HepG2 (cell line): ENCODE data around the gene PLA2G2E. TPM values are rescaled to one million over a fixed set of nuclear protein-coding genes. Genes with fewer than 3 reads are reported as not detected.

Experiments used
- ATAC-seq: fragments of 200-7000 bp; cut with Tn5 transposase; 3 replicates; pipeline ENCODE4 v1.9.1; 2020; ENCODE audit warnings: mild to moderate bottlenecking, moderate library complexity
- BruUV-seq: library from RNA; stranded (reverse); fragments of 400-500 nt; replicated peaks from 2 replicates; lab custom pipeline; 2021; lab: Mats Ljungman, UMichigan
- CTCF ChIA-PET: fragments of 300-600 bp; formaldehyde crosslinking; extraction: SDS; loops from one replicate; lab custom pipeline; 2021; ENCODE audit warnings: low total read pairs, inconsistent platforms, low intra/inter-chr PET ratio; lab: Yijun Ruan, JAX
- POLR2A ChIA-PET: fragments of 350-600 bp; sonication (Branson Sonifier 250); formaldehyde crosslinking; loops from one replicate; lab custom pipeline; 2020; ENCODE audit warnings: antibody characterized with exemption, inconsistent platforms; lab: Yijun Ruan, JAX
- DNase-seq: peaks from one replicate; pipeline ENCODE4 v3.0.0-alpha.2; 2015; ENCODE audit warnings: low spot score
- FAIRE-seq: peaks from 3 replicates; lab custom pipeline; 2011; peaks lifted over from hg19 to GRCh38; lab: Jason Lieb, UNC
- H2AFZ ChIP-seq: one replicate; pipeline ENCODE4 v1.6.1; 2011; ENCODE audit warnings: low read length, inconsistent platforms
- H3K27ac ChIP-seq: fragments of 300-600 bp; 3 replicates; pipeline ENCODE4 v1.8.0; 2011; ENCODE audit warnings: mixed run types, mild to moderate bottlenecking, mixed read lengths, low read length, inconsistent platforms; ENCODE audit not compliant: insufficient read depth; ENCODE audit errors: extremely low read length
- H3K27me3 ChIP-seq, 2 experiments: fragments of 200-600 bp in 1 of 2; 2 replicates in 1 of 2; 3 replicates in 1 of 2; pipeline versions ENCODE4 v1.6.0 to v1.8.0; 2011; ENCODE audit warnings: low read length in 2 of 2, mild to moderate bottlenecking in 2 of 2, moderate library complexity in 2 of 2, inconsistent platforms in 1 of 2; ENCODE audit not compliant: insufficient read depth in 2 of 2, control insufficient read depth in 1 of 2
- H3K36me3 ChIP-seq, 2 experiments: fragments of 200-600 bp in 1 of 2; replicated peaks in 1 of 2; 2 replicates in 1 of 2; 3 replicates in 1 of 2; pipeline versions ENCODE4 v1.5.1 to v1.8.0; 2011; ENCODE audit warnings: low read length in 2 of 2, inconsistent platforms in 1 of 2; ENCODE audit not compliant: insufficient read depth in 2 of 2, control insufficient read depth in 1 of 2
- H3K4me1 ChIP-seq: 2 replicates; pipeline ENCODE4 v1.5.1; 2012; ENCODE audit warnings: low read length, inconsistent platforms; ENCODE audit not compliant: insufficient read depth
- H3K4me2 ChIP-seq: 2 replicates; pipeline ENCODE4 v1.6.0; 2011; ENCODE audit warnings: low read depth, low read length, inconsistent platforms
- H3K4me3 ChIP-seq, 3 experiments: fragments of 200-600 bp in 1 of 3; sonication (generic), shearing (Covaris generic) in 1 of 3; replicated peaks in 1 of 3; 2 replicates each; pipeline ENCODE4 v1.5.1; 2011 to 2016; ENCODE audit warnings: low read length in 3 of 3, inconsistent platforms in 2 of 3, low read depth in 2 of 3, mild to moderate bottlenecking in 2 of 3, control low read depth in 1 of 3, mixed read lengths in 1 of 3; ENCODE audit not compliant: insufficient read depth in 1 of 3
- H3K79me2 ChIP-seq: one replicate; pipeline ENCODE4 v1.6.1; 2011; ENCODE audit warnings: low read length, inconsistent platforms; ENCODE audit not compliant: insufficient read depth
- H3K9ac ChIP-seq: 2 replicates; pipeline ENCODE4 v1.6.0; 2011; ENCODE audit warnings: mild to moderate bottlenecking, low read depth, low read length, inconsistent platforms; ENCODE audit not compliant: insufficient read depth
- H3K9me3 ChIP-seq: 2 replicates; pipeline ENCODE4 v1.5.1; 2012; ENCODE audit warnings: mild to moderate bottlenecking, low read length
- H4K20me1 ChIP-seq: 2 replicates; pipeline ENCODE4 v1.6.0; 2011; ENCODE audit warnings: inconsistent platforms, mild to moderate bottlenecking, low read length, moderate library complexity; ENCODE audit not compliant: insufficient read depth
- ADNP ChIP-seq: sonication (generic); formaldehyde crosslinking; IDR thresholded peaks from 2 replicates; pipeline ENCODE4 v1.4.0; 2020; ENCODE audit warnings: missing genetic modification reagents
- AGO1 ChIP-seq: fragments of 200-400 bp; formaldehyde crosslinking; IDR thresholded peaks from 2 replicates; pipeline ENCODE4 v1.6.1; 2017; ENCODE audit warnings: mild to moderate bottlenecking, low read depth, low read length, moderate library complexity; ENCODE audit not compliant: poor library complexity, severe bottlenecking
- ASH2L ChIP-seq: fragments of 300-600, 200-600 bp; sonication (generic); IDR thresholded peaks from 2 replicates; pipeline ENCODE4 v1.7.0; 2017; ENCODE audit warnings: low read depth, mild to moderate bottlenecking, moderate library complexity, mixed read lengths, low read length; ENCODE audit not compliant: insufficient read length
- DMAP1 ChIP-seq: IDR thresholded peaks from 2 replicates; pipeline ENCODE4 v1.6.1; 2016
- HOXA3 ChIP-seq: sonication (generic); formaldehyde crosslinking; IDR thresholded peaks from 2 replicates; pipeline ENCODE4 v1.5.0; 2020; ENCODE audit warnings: missing genetic modification reagents
- NKX3-1 ChIP-seq: sonication (generic); formaldehyde crosslinking; IDR thresholded peaks from 2 replicates; pipeline ENCODE4 v1.5.0; 2020; ENCODE audit warnings: missing genetic modification reagents
- PAF1 ChIP-seq: IDR thresholded peaks from 2 replicates; pipeline ENCODE4 v1.6.1; 2016; ENCODE audit warnings: missing genetic modification reagents, missing compliant biosample characterization
- POLR2AphosphoS2 ChIP-seq: IDR thresholded peaks from 2 replicates; pipeline ENCODE4 v1.6.1; 2011; ENCODE audit warnings: low read depth, low read length, improper control_type of control experiment
- SAP130 ChIP-seq: IDR thresholded peaks from 2 replicates; pipeline ENCODE4 v1.6.1; 2016; ENCODE audit warnings: low read depth
- SMARCC2 ChIP-seq: fragments of 450-650 bp; IDR thresholded peaks from 2 replicates; pipeline ENCODE4 v1.6.1; 2017; ENCODE audit warnings: antibody characterized with exemption, mild to moderate bottlenecking
- SNAPC4 ChIP-seq: sonication (generic); formaldehyde crosslinking; IDR thresholded peaks from 2 replicates; pipeline ENCODE4 v1.4.0; 2020; ENCODE audit warnings: mild to moderate bottlenecking, missing genetic modification reagents
- YY1 ChIP-seq: IDR thresholded peaks from 2 replicates; pipeline ENCODE4 v1.6.1; 2011; ENCODE audit warnings: low read length, low read depth, moderate library complexity, mild to moderate bottlenecking; ENCODE audit not compliant: insufficient read depth, insufficient replicate concordance
- ZNF234 ChIP-seq: sonication (generic); formaldehyde crosslinking; conservative IDR thresholded peaks from 2 replicates; pipeline ENCODE4 v1.5.1; 2020; ENCODE audit warnings: mild to moderate bottlenecking, missing genetic modification reagents
- ZNF543 ChIP-seq: sonication (generic); formaldehyde crosslinking; IDR thresholded peaks from 2 replicates; pipeline ENCODE4 v1.4.0; 2020; ENCODE audit warnings: mild to moderate bottlenecking, missing genetic modification reagents
- ZNF878 ChIP-seq: sonication (generic); formaldehyde crosslinking; IDR thresholded peaks from 2 replicates; pipeline ENCODE4 v1.8.1; 2023; ENCODE audit warnings: mild to moderate bottlenecking, missing genetic modification reagents, moderate library complexity
- WGBS: methylation state at CpG from one replicate; pipeline ENCODE4 v1.1.6; 2017; ENCODE audit warnings: low lambda C conversion rate; 5-methylcytosine and 5-hydroxymethylcytosine counted together
- in situ Hi-C: cut with HindIII; loops from 2 replicates; pipeline ENCODE4 v1.10.0; 2017; ENCODE audit warnings: low pct_unique_long_range_greater_than_20kb; ENCODE audit not compliant: extremely low pct_ligation_motif_present
- intact Hi-C: fragments of 100-400 bp; cut with micrococcal nuclease; formaldehyde crosslinking; loops from one replicate; pipeline ENCODE4 v1.10.0; 2022; ENCODE audit not compliant: unreplicated experiment
- polyA plus RNA-seq, 8 experiments: library from polyadenylated mRNA; depleted of rRNA in 3 of 8; stranded (reverse) in 7 of 8; unstranded in 1 of 8; fragments of >200 nt; fragmentation: Illumina TruSeq in 4 of 8; extraction: Trizol in 4 of 8; gene quantifications; 2 replicates each; pipeline versions ENCODE4 v1.2.1 to v1.2.3, GENCODE V29; 2011 to 2016; ENCODE audit warnings: low read depth in 4 of 8, missing spikeins in 1 of 8, mixed read lengths in 1 of 8; ENCODE audit not compliant: insufficient read depth in 1 of 8
- total RNA-seq, 5 experiments: library from RNA; depleted of rRNA; stranded (reverse); fragments of >200 nt; fragmentation: Illumina TruSeq; extraction: Trizol; gene quantifications; 2 replicates each; pipeline ENCODE4 v1.2.3, GENCODE V29; 2016; ENCODE audit warnings: low read depth in 1 of 5
- TF ChIP-seq, protein P1 (sequence below): sonication (generic); formaldehyde crosslinking; IDR thresholded peaks from 2 replicates; pipeline ENCODE4 v1.5.1; 2020; ENCODE audit warnings: mild to moderate bottlenecking, missing genetic modification reagents, moderate library complexity

PLA2G2E gene
- total and polyA plus RNA-seq, 2 of the 13 experiments (the other 11 are each of a cell fraction or from before 2014, with no cell fraction given): not detected

GRCh38 chr1:19910650-19911049, 12.8 kb downstream of the PLA2G2E start:
- no peak overlapping the region for H3K4me3 ChIP-seq
- POLR2A ChIA-PET: no interaction called here
- no peak for TF ChIP-seq HOXA3
- no peak for TF ChIP-seq AGO1
- TF ChIP-seq POLR2AphosphoS2: no peak
- TF ChIP-seq NKX3-1: no peak
- no peak for TF ChIP-seq SMARCC2
- no peak for TF ChIP-seq DMAP1 (CRISPR knock-in tag)
- TF ChIP-seq SAP130 (CRISPR knock-in tag): no peak
- no peak for TF ChIP-seq PAF1
- no peak for TF ChIP-seq ASH2L
- TF ChIP-seq, all 625 proteins: peak for 0
- CTCF ChIA-PET: no interaction called here
- in situ Hi-C loops: no loop called here
- no peak overlapping the region for H3K9ac ChIP-seq
- H3K9me3 ChIP-seq: no peaks in the 10 kb centered on the region
- FAIRE-seq (no peak), ATAC-seq (no peak), DNase-seq (no peak)
- no peak overlapping the region for H2AFZ ChIP-seq
- BruUV-seq: no TSS peak
- H3K27me3 ChIP-seq: no peaks in the 10 kb centered on the region
- no peaks in the 10 kb centered on the region for H3K4me1 ChIP-seq
- H3K27ac ChIP-seq: no peak overlapping the region
- WGBS: 100% methylated on average over 3 of the region's 3 CpGs
- intact Hi-C loops: no loop called here
- no peaks in the 10 kb centered on the region for H4K20me1 ChIP-seq
- no peak overlapping the region for H3K4me2 ChIP-seq
- H3K36me3 ChIP-seq: peaks cover 26 to 77% of the 10 kb centered on the region in 2 experiments
- no peaks in the 10 kb centered on the region for H3K79me2 ChIP-seq

- Histone ChIP-seq H3K27ac (no peak overlapping the region), H3K79me2 (no peaks in the 10 kb centered on the region), H3K4me3 (no peak overlapping the region), H3K36me3 (peaks cover 25 to 79% of the 10 kb centered on the region in 2 experiments), H3K9me3 (no peaks in the 10 kb centered on the region), H4K20me1 (no peaks in the 10 kb centered on the region), H3K27me3 (no peaks in the 10 kb centered on the region), H3K9ac (no peak overlapping the region), H3K4me2 (no peak overlapping the region), H2AFZ (no peak overlapping the region), H3K4me1 (no peaks in the 10 kb centered on the region)
- intact Hi-C loops (no loop called here), in situ Hi-C loops (no loop called here)
- FAIRE-seq (no peak), ATAC-seq (no peak), DNase-seq (no peak)
- 96% methylated on average over 3 of the region's 3 CpGs for WGBS
- POLR2A ChIA-PET: no interaction called here
- BruUV-seq: no TSS peak
- CTCF ChIA-PET: no interaction called here
- no peak for TF ChIP-seq ZNF234 (CRISPR knock-in tag)
- no peak for TF ChIP-seq ADNP (CRISPR knock-in tag)
- TF ChIP-seq, protein P1, sequence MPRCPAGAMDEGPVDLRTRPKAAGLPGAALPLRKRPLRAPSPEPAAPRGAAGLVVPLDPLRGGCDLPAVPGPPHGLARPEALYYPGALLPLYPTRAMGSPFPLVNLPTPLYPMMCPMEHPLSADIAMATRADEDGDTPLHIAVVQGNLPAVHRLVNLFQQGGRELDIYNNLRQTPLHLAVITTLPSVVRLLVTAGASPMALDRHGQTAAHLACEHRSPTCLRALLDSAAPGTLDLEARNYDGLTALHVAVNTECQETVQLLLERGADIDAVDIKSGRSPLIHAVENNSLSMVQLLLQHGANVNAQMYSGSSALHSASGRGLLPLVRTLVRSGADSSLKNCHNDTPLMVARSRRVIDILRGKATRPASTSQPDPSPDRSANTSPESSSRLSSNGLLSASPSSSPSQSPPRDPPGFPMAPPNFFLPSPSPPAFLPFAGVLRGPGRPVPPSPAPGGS (CRISPR knock-in tag): no peak
- TF ChIP-seq ZNF878 (CRISPR knock-in tag): no peak
- TF ChIP-seq YY1: no peak
- no peak for TF ChIP-seq SNAPC4 (CRISPR knock-in tag)
- no peak for TF ChIP-seq ZNF543 (CRISPR knock-in tag)
Measured at GRCh38 chr1:19909971-19910370, 13.4 kb downstream of the PLA2G2E start.
